DOHH2 (cell line): Measurements from ENCODE around the gene TMEM92.

ENCODE experiments used
- CTCF ChIP-seq: fragments of 200-600 bp; sonication (generic); IDR thresholded peaks from one replicate; pipeline ENCODE4 v1.5.1; 2014; ENCODE audit warnings: antibody characterized with exemption, mild to moderate bottlenecking, low read depth, low read length; ENCODE audit not compliant: poor library complexity, severe bottlenecking
- EZH2phosphoT487 ChIP-seq: fragments of 200-600 bp; sonication (generic); IDR thresholded peaks from 2 replicates; pipeline ENCODE4 v1.6.1; 2017; ENCODE audit warnings: borderline replicate concordance, mild to moderate bottlenecking, antibody characterized with exemption, low read length, moderate library complexity, mixed read lengths

- TF ChIP-seq CTCF (no peak), EZH2phosphoT487 (no peak)
Observed at GRCh38 chr17:50274142-50274896, at the start of gene TMEM92.
